ENCODE data around the gene STARD13.

- TF ChIP-seq CTCF (conservative IDR thresholded peaks at IDR 0.05; ENCODE audit: low read depth, low read length) (no peak), EZH2 (IDR thresholded peaks at IDR 0.05; ENCODE audit: low read length, unreplicated experiment) (no peak), EZH2phosphoT487 (IDR thresholded peaks at IDR 0.05; ENCODE audit: borderline replicate concordance, low read length) (no peak)
Observed at GRCh38 chr13:33058776-33059327, 226.7 kb downstream of the STARD13 start.
